Measurements from ENCODE around the gene METTL23.

DNA sequence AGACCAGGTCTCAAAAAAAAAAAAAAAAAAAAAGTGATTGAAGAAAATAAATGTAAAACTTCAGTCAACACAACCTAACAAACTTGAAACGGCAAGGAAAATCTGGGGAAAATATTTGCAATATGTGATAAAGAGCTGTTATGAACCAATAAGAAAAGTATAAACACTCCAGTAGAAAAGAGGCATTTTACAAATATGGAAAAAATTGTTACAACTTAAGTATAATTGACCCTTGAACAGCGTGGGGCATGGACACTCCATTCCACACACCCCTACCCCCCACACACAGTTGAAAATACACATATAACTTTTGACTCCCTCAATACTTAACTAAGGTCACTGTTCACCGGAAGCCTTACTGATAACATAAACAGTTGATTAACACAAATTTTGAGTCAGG is 31.9 kb downstream of the METTL23 start:
- TF ChIP-seq FOS (IDR thresholded peaks at IDR 0.05; ENCODE audit: borderline replicate concordance, insufficient read depth, low read length) (no peak), POLR2A (IDR thresholded peaks at IDR 0.05; ENCODE audit: low read depth, low read length) (no peak), POLR2AphosphoS5 (IDR thresholded peaks at IDR 0.05; ENCODE audit: insufficient read depth, low read depth, low read length) (no peak), EZH2 (IDR thresholded peaks at IDR 0.05; ENCODE audit: borderline replicate concordance, low read depth, low read length, severe bottlenecking) (no peak), GATA2 (IDR thresholded peaks at IDR 0.05; ENCODE audit: insufficient read depth, insufficient read length, low read depth, low read length) (no peak), MYC (IDR thresholded peaks at IDR 0.05; ENCODE audit: low read depth, low read length) (no peak)
- TF ChIP-seq, protein P1, sequence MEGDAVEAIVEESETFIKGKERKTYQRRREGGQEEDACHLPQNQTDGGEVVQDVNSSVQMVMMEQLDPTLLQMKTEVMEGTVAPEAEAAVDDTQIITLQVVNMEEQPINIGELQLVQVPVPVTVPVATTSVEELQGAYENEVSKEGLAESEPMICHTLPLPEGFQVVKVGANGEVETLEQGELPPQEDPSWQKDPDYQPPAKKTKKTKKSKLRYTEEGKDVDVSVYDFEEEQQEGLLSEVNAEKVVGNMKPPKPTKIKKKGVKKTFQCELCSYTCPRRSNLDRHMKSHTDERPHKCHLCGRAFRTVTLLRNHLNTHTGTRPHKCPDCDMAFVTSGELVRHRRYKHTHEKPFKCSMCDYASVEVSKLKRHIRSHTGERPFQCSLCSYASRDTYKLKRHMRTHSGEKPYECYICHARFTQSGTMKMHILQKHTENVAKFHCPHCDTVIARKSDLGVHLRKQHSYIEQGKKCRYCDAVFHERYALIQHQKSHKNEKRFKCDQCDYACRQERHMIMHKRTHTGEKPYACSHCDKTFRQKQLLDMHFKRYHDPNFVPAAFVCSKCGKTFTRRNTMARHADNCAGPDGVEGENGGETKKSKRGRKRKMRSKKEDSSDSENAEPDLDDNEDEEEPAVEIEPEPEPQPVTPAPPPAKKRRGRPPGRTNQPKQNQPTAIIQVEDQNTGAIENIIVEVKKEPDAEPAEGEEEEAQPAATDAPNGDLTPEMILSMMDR (IDR thresholded peaks at IDR 0.05; ENCODE audit: extremely low read depth in 1 of 2, insufficient read depth in 1 of 2, low read depth in 1 of 2, low read length in 2 of 2) = no peak
- TF ChIP-seq, protein P2, sequence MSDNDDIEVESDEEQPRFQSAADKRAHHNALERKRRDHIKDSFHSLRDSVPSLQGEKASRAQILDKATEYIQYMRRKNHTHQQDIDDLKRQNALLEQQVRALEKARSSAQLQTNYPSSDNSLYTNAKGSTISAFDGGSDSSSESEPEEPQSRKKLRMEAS (IDR thresholded peaks at IDR 0.05; ENCODE audit: insufficient read depth, insufficient read length) = no peak

Measured in endothelial cell of umbilical vein (primary cell).